B cell (primary cell): Measurements from ENCODE around the gene FAM72C. TPM values are rescaled to one million over a fixed set of nuclear protein-coding genes. Genes with fewer than 3 reads are reported as not detected.
A peak's percentile ranks its signal among the peaks of the same experiment; 100 is the strongest.
"Not testable (repeated sequence)": the region's sequence is repeated elsewhere in the genome, so short reads cannot be mapped to it uniquely, and the experiment has no call there.

Source experiments
- ATAC-seq: fragments of 200-7000 bp; cut with Tn5 transposase; one replicate; pipeline ENCODE4 v1.10.0; 2021; ENCODE audit warnings: low read depth, mild to moderate bottlenecking, moderate number of reproducible peaks, moderate library complexity
- CTCF ChIA-PET: fragments of 350-600 bp; sonication (Branson Sonifier 250); formaldehyde crosslinking; loops from one replicate; lab custom pipeline; 2021; ENCODE audit warnings: antibody characterized with exemption, inconsistent platforms; lab: Charles Lee
- POLR2A ChIA-PET: fragments of 350-600 bp; sonication (Branson Sonifier 250); formaldehyde crosslinking; loops from one replicate; lab custom pipeline; 2021; ENCODE audit warnings: antibody characterized with exemption; lab: Charles Lee
- DNase-seq: peaks from one replicate; pipeline ENCODE4 v3.0.0; 2013
- H2AFZ ChIP-seq: 2 replicates; pipeline ENCODE4 v1.6.1; 2012; ENCODE audit warnings: mild to moderate bottlenecking, low read depth, low read length; ENCODE audit not compliant: insufficient read depth, poor library complexity, severe bottlenecking
- H3K27ac ChIP-seq, 2 donors: 1 replicate in 1 of 2; 2 replicates in 1 of 2; pipeline ENCODE4 v1.5.1; 2012 to 2013; ENCODE audit warnings: low read length in 2 of 2, mild to moderate bottlenecking in 2 of 2, moderate library complexity in 1 of 2
- H3K27me3 ChIP-seq, 4 experiments: fragments of 200-600 bp in 1 of 4; sonication (generic) in 1 of 4; replicated peaks in 1 of 4; 1 replicate in 2 of 4; 2 replicates in 2 of 4; pipeline versions ENCODE4 v1.6.1 to v1.7.0; 2013 to 2016; ENCODE audit warnings: low read length in 3 of 4, mild to moderate bottlenecking in 2 of 4, mixed read lengths in 1 of 4, moderate library complexity in 1 of 4; ENCODE audit not compliant: insufficient read depth in 4 of 4, control insufficient read depth in 3 of 4; ENCODE audit errors: control extremely low read depth in 1 of 4
- H3K36me3 ChIP-seq, 2 experiments: replicated peaks in 1 of 2; 1 replicate in 1 of 2; 2 replicates in 1 of 2; pipeline versions ENCODE4 v1.6.1 to v1.7.1; 2013; ENCODE audit warnings: low read length in 1 of 2; ENCODE audit not compliant: insufficient read depth in 2 of 2, control insufficient read depth in 1 of 2; ENCODE audit errors: control extremely low read depth in 1 of 2, extremely low read depth in 1 of 2
- H3K4me1 ChIP-seq, 2 donors: fragments of 200-600 bp in 1 of 2; sonication (generic) in 1 of 2; 1 replicate in 1 of 2; 2 replicates in 1 of 2; pipeline versions ENCODE4 v1.5.1 to v1.6.1; 2013 to 2017; ENCODE audit warnings: low read length in 2 of 2; ENCODE audit not compliant: control insufficient read depth in 2 of 2, insufficient read depth in 2 of 2
- H3K4me2 ChIP-seq: replicated peaks from 2 replicates; pipeline ENCODE3; 2012; ENCODE audit warnings: mild to moderate bottlenecking, low read depth, low read length; ENCODE audit not compliant: poor library complexity, severe bottlenecking
- H3K4me3 ChIP-seq, 5 experiments: fragments of 200-600 bp in 1 of 5; sonication (generic) in 1 of 5; 1 replicate in 3 of 5; 2 replicates in 2 of 5; pipeline versions ENCODE4 v1.5.1 to v1.7.0; 2011 to 2016; ENCODE audit warnings: low read length in 4 of 5, mild to moderate bottlenecking in 4 of 5, low read depth in 2 of 5, control low read depth in 1 of 5, moderate library complexity in 1 of 5; ENCODE audit not compliant: insufficient read depth in 1 of 5; ENCODE audit errors: control extremely low read depth in 1 of 5, extremely low read depth in 1 of 5
- H3K79me2 ChIP-seq: fragments of 200-600 bp; sonication (generic); one replicate; pipeline ENCODE4 v1.6.0; 2016; ENCODE audit warnings: low read length; ENCODE audit not compliant: control insufficient read depth, insufficient read depth
- H3K9ac ChIP-seq: fragments of 200-600 bp; sonication (generic); 2 replicates; pipeline ENCODE4 v1.6.1; 2017; ENCODE audit warnings: mild to moderate bottlenecking, low read length, moderate library complexity
- H3K9me3 ChIP-seq, 3 donors: one replicate each; pipeline versions ENCODE4 v1.6.1 to v1.7.1; 2013; ENCODE audit warnings: low read length in 2 of 3; ENCODE audit not compliant: control insufficient read depth in 2 of 3, insufficient read depth in 1 of 3; ENCODE audit errors: control extremely low read depth in 1 of 3
- H4K20me1 ChIP-seq: 2 replicates; pipeline ENCODE4 v1.6.0; 2012; ENCODE audit warnings: mild to moderate bottlenecking, low read length; ENCODE audit not compliant: insufficient read depth, control insufficient read depth, poor library complexity, severe bottlenecking
- H3K27ac Mint-ChIP-seq: one replicate; pipeline ENCODE4 v1.8.0; 2021; ENCODE audit warnings: mixed read lengths
- H3K27me3 Mint-ChIP-seq: one replicate; pipeline ENCODE4 v1.8.0; 2021; ENCODE audit warnings: mixed read lengths
- H3K4me1 Mint-ChIP-seq: one replicate; pipeline ENCODE4 v1.8.0; 2021; ENCODE audit warnings: mixed read lengths
- H3K4me3 Mint-ChIP-seq: one replicate; pipeline ENCODE4 v1.8.0; 2021; ENCODE audit warnings: mixed read lengths
- H3K9me3 Mint-ChIP-seq: one replicate; pipeline ENCODE4 v1.8.0; 2022; ENCODE audit warnings: mixed read lengths; ENCODE audit not compliant: insufficient read depth
- WGBS: methylation state at CpG from one replicate; pipeline ENCODE4 v1.1.5; 2013; ENCODE audit warnings: missing lambda C conversion rate; ENCODE audit not compliant: insufficient coverage; 5-methylcytosine and 5-hydroxymethylcytosine counted together
- intact Hi-C: fragments of 100-400 bp; cut with micrococcal nuclease; formaldehyde crosslinking; loops from one replicate; pipeline ENCODE4 v1.10.0; 2022
- polyA plus RNA-seq: library from polyadenylated mRNA; depleted of rRNA; stranded (reverse); fragments of >200 nt; gene quantifications from 2 replicates; pipeline ENCODE4 v1.2.3, GENCODE V29; 2012
- total RNA-seq, 2 donors: library from RNA; stranded (reverse); fragments of 120-200 nt in 1 of 2; gene quantifications; 1 replicate in 1 of 2; 2 replicates in 1 of 2; pipeline versions ENCODE4 v1.2.3 to v1.2.4, GENCODE V29; 2013 to 2022

Gene FAM72C
- total and polyA plus RNA-seq, 2 donors (not counting 1 experiment from before 2014, with no cell fraction given): 0.03 TPM; not detected in 1

DNA sequence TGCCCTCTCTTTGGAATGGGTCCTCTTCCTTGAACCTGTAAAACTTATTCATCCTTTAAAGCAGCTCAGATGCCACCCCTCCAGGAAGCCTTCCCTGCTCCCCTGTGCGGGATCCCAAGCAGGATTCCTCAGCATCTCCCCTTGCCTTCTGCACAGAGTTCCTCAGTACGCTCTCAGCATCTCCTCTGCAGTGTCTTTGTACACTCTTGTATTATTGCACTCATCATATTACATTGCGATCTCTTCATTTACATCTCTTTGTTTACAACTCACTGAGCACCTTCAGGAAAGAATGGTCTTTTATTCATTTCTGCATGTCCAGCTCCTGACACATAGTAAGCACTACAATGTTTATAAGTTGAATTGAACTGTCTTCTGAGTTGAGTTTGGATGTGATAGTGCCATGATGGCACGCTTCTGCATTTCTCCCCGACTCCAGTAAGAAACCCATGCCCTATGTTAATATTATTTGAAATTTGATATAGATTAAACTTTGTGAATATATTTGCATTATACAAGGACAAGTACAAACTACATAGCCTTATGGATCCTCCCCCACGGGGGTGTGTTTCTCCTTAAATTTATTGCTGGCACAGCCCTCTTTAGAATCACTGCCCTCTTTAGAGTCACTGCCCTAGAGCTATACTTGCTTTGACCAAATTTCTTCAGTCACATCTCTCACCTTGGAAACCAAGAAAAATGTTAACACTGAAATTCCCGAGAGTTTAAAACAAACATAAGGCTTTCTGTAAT lies 13.1 kb upstream of the FAM72C start:
- H4K20me1 ChIP-seq, ATAC-seq, H3K27me3 Mint-ChIP-seq, H3K4me3 Mint-ChIP-seq, H3K9me3 ChIP-seq, H3K9me3 Mint-ChIP-seq, H3K36me3 ChIP-seq, H3K4me1 Mint-ChIP-seq, intact Hi-C loops, H3K4me2 ChIP-seq, H3K4me3 ChIP-seq, H3K27ac ChIP-seq, H3K9ac ChIP-seq, CTCF ChIA-PET, H3K27ac Mint-ChIP-seq, H3K4me1 ChIP-seq, H2AFZ ChIP-seq, DNase-seq, H3K79me2 ChIP-seq, H3K27me3 ChIP-seq, POLR2A ChIA-PET: not testable (repeated sequence)
- WGBS: 100% methylated on average over 1 of the region's 7 CpGs

DNA sequence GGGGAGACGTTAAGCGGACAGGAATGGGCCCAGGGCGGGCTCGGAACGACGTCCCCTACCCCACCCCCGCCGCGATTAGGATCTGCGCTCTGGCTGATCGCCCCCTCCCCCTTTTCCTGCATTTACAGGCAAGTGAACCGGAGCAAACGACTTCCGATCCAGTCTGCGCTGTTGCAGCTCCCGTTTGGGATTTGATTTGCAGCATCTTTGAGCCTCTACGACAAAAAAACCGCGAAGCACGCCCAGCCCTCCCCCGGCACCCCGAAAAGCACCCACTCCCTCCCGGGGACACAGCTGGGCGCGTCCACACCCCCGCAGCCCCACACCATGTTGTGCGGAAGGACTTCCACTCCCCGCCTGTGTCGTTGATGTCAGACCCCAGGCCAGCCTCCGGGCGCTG lies 2.6 kb upstream of the FAM72C start:
- H3K27ac Mint-ChIP-seq, H2AFZ ChIP-seq, POLR2A ChIA-PET, H3K9me3 ChIP-seq, H4K20me1 ChIP-seq, H3K27ac ChIP-seq, H3K36me3 ChIP-seq, H3K27me3 ChIP-seq, H3K4me1 Mint-ChIP-seq, H3K79me2 ChIP-seq, ATAC-seq, H3K9me3 Mint-ChIP-seq, H3K27me3 Mint-ChIP-seq, intact Hi-C loops, H3K4me1 ChIP-seq, CTCF ChIA-PET: not testable (repeated sequence)
- Histone ChIP-seq H3K9ac (peak overlapping the region; percentile 26), H3K4me2 (peak overlapping the region; percentile 56), H3K4me3 (peak overlapping the region in 3 of 5 experiments; percentile 11 to 58 (median 55))
- H3K4me3 Mint-ChIP-seq: peak overlapping the region; percentile 87
- WGBS: no CpG with 5 or more reads among the region's 31 CpGs
- DNase-seq: peak; percentile 23

DNA sequence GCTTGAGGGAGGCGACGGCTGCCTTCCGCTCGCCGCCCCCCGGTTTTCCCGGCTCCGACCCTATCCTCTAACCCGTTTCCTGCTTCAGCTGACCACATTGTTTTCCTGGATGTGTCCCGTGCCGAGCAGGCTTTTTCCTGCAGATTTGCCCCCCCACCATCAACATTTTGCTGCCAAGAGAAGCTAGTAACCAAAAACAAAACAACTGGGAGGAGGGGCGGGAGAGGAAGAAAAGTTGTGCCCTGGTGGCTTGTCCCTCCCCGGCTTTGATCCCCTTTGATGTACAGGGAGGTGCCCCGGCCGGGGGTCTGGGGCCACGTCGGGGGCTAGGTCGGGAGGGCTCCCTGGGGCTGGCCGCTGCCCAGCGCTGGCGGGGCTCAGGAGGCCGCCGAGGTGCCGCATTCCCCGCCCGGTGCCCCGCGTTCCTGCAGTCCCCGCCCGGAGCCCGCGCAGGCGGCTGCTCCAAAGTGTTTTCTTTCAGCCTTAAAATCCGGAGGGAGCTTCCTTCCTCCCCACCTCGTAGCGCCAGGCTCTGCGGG lies 2.2 kb upstream of the FAM72C start:
- WGBS: no CpG with 5 or more reads among the region's 37 CpGs
- ATAC-seq, H3K27ac ChIP-seq, DNase-seq, H3K27me3 Mint-ChIP-seq, H3K36me3 ChIP-seq, H3K4me1 Mint-ChIP-seq, H3K27me3 ChIP-seq, H3K9me3 Mint-ChIP-seq, H3K4me1 ChIP-seq, H3K9me3 ChIP-seq, POLR2A ChIA-PET, H4K20me1 ChIP-seq, H2AFZ ChIP-seq, H3K79me2 ChIP-seq, CTCF ChIA-PET, intact Hi-C loops: not testable (repeated sequence)
- Histone ChIP-seq H3K9ac (peak overlapping the region; percentile 51), H3K4me2 (peak overlapping the region; percentile 48), H3K4me3 (peak overlapping the region in 3 of 5 experiments; percentile 40 to 62 (median 53))
- Mint-ChIP-seq H3K27ac (peak overlapping the region; percentile 74), H3K4me3 (peak overlapping the region; percentile 94)

DNA sequence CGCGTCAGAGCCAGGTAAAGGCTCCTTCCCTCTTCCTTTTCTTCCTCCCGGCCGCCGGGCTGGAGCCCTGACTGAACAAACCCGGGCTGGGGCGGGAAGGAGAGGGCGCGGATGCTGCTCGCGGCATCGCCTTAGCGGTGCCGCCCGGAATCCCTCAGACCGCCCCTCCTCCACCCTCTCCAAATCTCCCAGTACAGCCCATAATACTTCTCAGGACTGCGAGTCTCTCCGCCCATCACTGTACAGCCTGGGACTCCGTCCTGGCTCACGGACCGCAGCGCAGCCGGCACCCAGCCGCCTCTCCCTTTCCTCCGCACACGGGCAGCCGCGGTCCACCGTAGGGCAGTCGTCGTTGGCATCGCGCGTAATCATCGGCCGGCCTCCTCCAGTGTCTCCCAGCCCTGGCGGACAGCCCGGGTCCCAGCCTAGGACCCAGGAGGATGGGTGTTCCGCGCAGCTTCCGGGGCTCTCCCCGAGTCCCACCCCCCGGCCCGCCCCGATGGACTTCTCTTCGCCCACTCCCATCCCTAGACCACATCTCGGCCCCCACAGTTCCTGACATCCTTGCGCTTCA lies 1.1 kb upstream of the FAM72C start:
- H3K27me3 ChIP-seq, H3K27ac ChIP-seq, H3K27me3 Mint-ChIP-seq, H3K9ac ChIP-seq, POLR2A ChIA-PET, H3K9me3 ChIP-seq, H3K4me1 Mint-ChIP-seq, H3K4me3 ChIP-seq, H3K4me1 ChIP-seq, H3K36me3 ChIP-seq, DNase-seq, H3K4me3 Mint-ChIP-seq, H3K4me2 ChIP-seq, intact Hi-C loops, H3K79me2 ChIP-seq, H2AFZ ChIP-seq, CTCF ChIA-PET, H4K20me1 ChIP-seq, H3K9me3 Mint-ChIP-seq, H3K27ac Mint-ChIP-seq: not testable (repeated sequence)
- ATAC-seq: peak; percentile 1
- no CpG with 5 or more reads among the region's 48 CpGs for WGBS
